GM19328 (cell line): ENCODE measurements around the gene CSRP1.
"Not testable (repeated sequence)": the region's sequence is repeated elsewhere in the genome, so short reads cannot be mapped to it uniquely, and the experiment has no call there.

Source experiments
- ATAC-seq: cut with Tn5 transposase; IDR thresholded peaks from one replicate; pipeline ENCODE4 v1.9.1; 2021; ENCODE audit warnings: mild to moderate bottlenecking, moderate library complexity; ENCODE audit not compliant: unreplicated experiment

The CSRP1 gene

DNA sequence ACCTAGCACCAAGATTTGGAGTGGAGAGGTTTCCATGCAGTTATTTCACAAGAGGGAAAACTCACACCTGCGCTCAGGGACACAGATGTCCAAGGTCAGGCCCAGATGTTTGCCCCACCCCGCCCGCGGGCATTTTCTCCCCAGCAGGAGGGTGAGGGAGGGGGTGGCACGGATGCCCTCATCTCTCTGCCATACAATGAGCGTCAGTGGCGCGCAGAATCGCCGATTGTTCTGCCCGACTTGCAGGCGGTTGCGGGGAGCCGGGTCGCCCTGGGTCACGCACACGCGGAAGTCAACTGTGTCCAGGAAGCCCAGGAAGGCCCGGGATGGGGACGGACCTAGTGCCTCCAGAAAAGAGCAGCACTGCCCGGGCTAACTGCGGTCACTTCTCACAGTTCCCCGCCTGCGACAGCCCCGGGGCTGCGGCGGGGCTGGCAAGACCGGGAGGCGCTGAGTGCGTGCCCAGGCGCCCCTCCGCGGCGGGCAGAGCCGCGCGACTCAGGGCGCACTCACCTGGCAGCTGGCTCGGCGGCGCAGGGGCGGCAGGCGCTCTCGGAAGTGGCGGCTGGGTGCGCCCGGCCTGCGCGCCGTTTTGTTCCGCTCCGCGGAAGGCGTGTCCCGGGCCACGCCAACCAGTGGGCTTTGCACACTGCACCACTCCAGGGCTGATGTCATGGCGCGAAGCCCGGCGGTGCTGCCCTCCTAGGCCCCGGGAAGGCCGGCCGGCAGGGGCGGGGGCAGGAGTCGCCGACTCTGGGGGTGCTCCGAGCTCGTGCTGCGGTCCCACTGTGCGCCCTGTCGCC is at the start of gene CSRP1:
CSRP1 (minus strand) TSS at position 567 of the 803 bp plus-strand sequence. CDS start 10,820 bp downstream, outside the sequence.
- ATAC-seq, result peak; percentile 88

DNA sequence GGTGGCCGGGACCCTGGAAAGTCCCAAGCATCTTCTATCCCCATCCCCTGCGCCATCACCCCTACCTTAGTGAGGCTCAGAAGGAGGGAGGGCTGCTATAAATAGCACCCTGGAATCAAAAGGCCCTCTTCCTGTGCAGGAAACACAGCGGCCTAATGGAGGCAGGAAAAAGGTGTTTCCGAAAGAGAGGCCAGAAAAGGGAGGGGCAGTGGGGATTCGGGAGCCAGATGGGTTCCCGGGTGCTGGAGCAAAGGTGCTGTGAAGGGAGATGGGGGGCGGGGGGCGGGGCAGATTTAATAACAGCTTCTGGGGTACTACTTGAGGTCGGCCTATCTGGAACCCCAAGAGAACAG is 48.6 kb upstream of the CSRP1 start:
- no peak for ATAC-seq

DNA sequence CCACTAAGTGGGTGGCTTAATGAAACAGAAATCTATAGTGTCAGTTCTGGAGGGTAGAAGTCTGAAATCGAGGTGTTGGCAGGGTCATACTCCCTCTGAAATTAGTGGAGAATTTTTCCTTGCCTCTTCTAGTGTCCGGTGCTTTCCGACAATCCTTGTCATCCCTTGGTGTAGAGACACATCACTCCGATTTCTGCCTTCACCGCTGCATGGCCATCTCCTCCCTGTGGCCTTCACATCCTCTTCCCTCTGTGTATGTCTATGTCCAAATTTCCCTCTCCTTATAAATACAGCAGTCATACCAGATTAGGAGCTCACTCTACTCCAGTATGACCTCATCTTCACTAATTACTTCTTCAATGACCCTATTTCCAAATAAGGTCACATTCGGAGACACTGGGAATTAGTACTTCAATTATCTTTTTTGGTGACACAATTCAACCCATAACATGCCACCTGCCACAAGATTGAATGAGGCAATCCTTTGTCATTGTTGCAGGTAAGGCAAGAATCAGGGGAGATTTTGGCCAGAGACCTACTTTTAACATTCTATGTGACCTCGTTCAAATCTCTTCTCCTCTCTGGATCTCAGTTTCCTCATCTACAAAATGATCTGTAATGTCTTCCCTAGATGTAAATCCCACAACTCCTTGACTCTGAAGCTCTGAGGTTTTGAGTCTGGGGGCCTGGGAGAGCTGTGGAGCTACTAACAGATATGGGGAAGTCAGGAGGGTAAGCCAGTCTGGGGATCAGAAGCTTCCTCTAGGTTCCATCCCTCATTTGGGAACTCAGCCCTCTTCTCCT is 48.1 kb upstream of the CSRP1 start:
- ATAC-seq, result no peak

DNA sequence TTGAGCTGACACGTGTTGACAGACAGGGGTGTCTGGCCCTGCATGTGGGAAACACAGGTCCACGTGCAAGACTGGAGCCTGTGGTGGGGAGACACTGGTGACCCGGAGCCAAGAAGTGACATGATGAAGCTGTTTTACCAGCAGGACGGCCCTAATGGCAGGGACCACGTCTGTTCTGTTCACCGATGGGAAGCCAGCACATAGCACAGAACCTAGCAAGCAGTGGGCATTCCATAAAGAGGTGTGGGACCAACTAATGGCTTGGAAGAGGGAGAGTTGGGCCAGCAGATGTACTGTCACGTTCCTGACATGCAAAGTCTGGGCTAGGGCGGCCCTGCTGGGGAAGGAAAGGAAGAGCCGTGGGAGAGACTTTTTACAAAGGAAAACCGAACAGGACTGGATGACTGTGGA is 47.3 kb upstream of the CSRP1 start:
- no peak for ATAC-seq

DNA sequence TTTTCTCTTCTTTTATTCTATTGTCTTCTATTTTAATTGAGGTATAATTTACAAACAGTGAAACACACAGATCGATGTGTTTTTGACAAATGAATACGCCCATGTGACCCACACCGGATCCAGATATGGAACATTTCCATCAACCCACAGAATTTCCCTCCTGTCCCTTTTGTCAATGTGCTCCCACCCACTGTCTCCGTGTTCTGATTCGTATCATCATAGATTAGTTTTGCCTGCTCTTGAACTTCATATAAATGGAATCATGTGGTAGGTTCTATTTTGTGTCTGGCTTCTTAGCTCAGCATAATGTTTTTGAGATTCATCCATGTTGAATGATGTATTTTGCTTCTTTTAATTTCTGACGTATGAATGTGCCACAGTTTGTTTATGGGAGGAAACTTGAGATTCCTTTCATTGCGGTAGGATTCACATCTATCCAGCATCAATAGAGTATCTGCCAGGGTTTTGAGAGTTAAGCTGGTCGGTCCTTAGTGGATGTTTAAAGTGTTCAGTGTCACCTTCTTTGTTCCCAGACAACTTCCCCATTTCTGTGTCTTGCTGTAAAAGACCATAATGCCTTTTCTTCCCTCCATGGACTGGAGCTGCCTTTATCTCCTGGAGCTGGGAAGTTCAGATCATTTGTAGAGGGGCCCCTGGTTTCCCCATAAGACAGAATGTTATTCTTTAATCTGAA is 46.7 kb upstream of the CSRP1 start:
- ATAC-seq, result no peak

DNA sequence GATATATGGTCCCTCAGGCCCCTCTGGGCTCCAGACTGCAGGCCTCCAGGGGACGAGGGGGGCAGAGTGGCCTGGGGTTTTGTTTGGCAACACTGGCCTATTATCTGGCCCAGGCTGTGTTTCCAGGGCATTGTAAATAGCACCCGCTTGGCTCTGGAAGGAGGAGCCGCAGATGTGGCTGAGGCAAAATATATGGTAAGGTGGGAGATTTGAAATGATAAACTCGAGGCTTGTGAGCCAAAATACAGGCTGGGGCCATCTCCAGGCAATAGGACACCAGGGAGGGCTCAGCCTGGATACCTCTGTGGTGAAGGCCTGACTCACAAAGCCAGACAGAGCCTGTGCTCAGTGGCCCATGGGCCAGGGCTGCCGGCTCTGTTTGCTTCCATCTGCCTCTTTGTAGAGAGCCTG is 46.0 kb upstream of the CSRP1 start:
- no peak for ATAC-seq

DNA sequence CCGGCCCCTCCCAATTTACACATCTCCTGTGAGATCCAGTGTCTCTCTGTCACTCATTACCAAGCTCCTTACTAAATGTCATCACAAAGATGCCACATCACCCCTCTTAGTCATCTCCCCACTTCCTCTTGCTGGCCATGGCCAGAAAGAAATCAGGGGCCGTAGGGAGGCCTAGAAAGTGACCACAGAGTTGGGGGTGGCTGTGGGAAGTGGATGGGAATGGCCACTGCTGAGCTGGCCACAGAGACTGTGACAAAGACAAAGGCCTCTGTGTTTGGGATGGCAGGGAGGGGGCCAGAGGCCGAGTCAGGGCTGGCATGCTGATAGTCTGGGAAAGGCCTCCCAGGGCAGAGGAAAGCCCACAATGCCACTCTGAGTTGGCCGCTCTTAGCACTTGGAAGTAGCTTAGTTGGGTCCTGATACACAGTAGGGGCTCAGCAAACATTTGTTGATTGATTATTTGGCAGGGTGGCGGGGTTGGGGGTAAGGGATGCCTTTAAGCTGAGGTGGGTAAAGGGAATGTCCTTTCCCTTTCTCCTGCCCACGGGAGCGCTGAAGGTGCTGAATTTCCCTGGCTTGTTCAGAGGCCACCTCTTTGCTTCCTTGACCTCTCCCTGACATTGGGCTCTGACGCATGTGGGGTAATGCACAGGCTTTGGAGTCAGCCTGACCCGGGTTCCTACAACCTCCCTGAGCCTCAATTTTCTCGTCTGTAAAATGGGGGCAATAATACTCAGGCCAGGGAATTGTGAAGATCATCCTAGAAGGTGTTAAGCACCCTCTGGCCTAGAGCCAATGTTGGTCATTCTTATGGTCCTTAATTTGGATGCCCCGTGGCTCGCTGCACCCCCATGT is 45.2 kb upstream of the CSRP1 start:
- ATAC-seq, result no peak

DNA sequence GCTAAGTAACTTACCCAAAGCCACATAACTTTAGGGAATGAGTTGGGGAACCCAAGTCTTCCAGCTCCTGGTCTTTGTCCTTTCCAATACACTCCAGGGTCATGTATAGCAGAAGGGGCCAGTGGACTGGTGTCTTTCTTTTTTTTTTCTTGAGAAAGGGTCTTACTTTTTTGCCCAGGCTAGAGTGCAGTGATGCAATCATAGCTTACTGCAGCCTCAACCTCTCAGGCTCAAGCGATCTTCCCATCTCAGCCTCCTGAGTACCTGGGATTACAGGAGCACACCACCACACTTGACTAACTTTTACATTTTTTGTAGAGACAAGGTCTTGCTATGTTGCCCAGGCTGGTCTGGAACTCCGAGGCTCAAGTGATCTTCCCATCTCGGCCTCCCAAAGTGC is 44.2 kb upstream of the CSRP1 start:
- ATAC-seq, result no peak

DNA sequence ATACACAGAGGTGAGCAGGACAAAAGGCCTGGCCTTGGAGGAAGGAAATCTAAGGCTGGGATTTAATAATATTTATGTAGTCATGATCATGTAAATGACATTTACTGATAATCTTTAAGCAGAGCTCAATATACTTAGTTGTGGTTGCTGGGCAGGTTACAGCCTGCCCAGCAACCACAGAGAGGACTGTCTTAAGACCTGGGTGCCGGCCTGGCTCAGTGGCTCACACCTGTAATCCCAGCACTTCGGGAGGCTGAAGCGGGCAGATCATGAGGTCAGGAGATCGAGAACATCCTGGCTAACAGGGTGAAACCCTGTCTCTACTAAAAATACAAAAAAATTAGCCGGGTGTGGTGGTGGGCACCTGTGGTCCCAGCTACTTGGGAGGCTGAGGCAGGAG is 42.6 kb upstream of the CSRP1 start:
- ATAC-seq, result not testable (repeated sequence)

DNA sequence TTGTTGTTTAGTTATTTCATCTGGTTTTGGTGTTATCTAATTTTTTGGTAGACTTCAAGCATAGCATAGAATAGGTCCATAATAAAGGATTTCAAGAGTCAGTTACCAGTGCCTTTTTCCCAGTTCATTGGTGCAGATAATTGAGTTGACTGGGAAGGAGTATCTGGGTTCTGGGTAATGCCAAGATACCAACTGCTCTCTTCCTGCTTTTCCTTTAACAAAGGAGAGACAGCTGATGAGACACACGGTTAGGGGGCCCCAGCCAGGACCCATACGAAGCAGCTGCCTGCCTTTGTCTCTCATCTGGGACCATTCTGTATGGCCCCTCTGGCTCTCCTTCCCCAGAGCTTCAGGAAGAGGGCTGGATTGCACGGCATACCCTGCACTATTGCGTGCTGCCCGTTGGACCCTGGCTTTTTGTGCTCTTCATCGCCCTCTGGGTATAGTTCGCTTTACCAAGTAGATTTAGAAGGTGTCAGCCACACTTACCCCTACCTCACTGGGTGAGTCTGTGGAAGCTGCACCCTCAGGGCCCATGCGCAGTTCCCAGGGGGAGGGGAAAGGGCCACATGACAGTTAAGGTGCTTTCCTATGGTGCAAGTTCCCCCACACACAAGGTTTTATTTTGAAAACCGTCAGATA is 39.0 kb upstream of the CSRP1 start:
- ATAC-seq, result no peak

DNA sequence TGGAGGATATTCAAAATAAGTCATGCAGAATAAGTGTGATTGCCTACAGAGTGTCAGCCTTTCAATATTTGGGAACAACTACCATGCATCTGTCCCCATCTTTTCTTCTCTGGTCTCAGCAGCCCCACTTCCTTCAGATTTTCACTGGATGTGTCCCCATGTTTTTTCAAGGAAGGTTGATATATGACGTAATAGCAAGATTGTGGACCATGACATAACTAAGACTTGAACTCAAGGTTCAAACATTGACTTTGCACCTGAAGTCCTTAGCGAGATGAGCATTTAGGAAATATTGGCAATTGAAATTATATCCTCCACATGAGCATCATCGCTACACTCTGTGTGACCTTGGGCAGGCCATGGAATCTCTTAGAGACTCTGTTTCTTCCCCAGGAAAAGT is 37.8 kb upstream of the CSRP1 start:
- ATAC-seq, result no peak

DNA sequence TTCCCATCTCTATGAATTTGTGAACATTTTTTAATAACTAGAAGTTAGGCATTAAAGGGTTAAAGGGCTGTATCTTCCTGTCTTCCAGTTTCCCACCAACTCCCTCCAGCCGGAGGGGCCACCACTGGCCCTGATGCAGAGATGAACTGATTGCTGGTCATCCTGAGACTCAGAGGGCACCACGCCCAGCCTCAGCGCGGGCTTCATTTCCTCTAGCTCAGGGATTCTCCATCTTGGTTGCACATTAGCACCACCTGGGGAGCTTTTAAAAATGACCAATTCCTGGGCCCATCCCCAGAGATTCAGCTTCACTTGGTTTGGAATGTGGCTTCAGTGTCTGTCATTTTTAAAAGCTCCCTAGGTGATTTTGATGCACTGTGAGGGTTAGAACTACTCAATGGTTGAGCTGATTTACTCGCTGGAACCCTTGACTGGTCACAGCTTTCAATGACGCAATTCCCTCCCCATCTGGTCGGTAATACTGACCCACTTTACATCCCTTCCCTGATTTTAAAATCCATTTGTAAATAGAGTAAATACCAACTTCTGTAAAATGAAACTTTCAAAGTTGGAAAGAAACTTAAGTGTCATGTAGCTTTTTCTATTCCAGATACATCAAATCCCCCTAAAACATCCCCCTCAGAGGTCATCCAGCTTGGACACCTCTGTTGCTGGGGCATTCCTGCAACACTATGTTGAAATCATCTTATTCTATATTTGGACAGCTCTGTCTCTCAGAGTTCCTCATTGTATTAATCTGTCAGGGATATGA is 37.1 kb upstream of the CSRP1 start:
- no peak for ATAC-seq

DNA sequence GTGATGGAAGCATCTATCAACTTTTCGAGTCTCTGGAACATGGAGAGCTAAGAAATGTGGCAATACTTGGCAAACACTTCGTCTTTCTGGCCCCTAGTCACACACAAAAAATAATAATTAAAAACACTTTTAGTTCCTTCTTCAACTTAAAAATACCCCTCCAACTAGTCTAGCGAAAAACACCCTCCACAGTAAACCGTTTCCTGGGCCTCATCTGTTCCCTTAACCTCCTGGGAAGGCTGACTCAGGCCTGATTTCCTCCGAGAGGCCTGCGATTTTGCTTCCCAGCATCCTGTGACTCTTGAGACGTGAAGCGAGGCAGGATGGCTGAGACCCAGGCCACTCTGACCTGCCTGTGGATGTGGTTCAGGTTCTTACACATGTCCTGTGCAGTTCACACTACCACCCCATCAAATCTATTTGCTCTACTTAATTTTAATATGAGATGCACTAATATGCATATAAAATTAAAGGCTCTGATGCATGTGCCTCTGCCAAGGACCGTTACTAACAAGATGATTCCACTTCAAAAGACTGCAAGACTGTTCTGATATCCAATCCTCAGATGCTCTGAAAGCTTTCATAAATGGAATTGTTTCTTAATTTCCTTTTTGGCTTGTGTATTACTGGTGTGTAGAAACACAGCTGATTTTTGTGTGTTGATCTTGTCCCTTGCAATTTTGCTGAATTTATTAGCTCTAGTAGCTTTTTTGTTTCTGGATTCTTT is 35.5 kb upstream of the CSRP1 start:
- no peak for ATAC-seq

DNA sequence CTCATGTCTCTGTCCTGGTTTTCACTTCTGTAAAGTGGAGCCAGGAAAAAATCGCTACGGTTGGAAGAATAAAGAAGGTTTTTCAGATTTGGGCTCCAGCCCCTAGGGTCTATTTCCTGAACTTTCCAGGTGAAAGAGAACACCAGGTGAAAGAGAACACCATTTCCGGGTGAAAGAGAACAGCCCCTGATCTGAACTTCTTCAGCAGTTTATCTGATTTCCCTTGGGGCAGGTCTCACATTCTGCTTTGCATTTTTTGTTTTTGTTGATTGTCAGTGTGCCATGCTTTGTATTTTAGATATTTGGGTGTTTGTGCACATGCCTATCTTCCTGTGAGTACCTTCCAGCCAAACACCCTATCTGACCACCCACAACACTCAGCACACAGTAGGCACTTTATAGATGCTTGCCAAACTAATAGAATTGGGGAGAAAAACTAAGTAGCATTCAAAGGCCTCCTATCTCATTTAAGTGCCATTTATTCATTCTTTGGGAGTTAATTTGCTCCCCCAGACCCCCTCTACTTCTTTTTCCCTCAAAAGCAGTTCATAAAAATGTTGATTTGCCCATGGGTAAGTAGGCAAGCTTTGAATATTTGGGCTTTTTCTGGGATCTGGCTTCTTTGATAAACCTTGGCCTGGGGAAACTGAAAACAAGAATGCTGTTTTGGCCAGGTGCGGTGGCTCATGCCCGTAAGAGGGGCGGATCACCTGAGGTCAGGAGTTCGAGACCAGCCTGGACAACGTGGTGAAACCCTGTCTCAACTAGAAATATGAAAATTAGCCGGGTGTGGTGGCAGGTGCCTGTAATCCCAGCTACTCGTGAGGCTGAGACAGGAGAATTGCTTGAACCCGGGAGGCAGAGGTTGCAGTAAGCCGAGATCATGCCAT is 34.2 kb upstream of the CSRP1 start:
- ATAC-seq, result no peak

DNA sequence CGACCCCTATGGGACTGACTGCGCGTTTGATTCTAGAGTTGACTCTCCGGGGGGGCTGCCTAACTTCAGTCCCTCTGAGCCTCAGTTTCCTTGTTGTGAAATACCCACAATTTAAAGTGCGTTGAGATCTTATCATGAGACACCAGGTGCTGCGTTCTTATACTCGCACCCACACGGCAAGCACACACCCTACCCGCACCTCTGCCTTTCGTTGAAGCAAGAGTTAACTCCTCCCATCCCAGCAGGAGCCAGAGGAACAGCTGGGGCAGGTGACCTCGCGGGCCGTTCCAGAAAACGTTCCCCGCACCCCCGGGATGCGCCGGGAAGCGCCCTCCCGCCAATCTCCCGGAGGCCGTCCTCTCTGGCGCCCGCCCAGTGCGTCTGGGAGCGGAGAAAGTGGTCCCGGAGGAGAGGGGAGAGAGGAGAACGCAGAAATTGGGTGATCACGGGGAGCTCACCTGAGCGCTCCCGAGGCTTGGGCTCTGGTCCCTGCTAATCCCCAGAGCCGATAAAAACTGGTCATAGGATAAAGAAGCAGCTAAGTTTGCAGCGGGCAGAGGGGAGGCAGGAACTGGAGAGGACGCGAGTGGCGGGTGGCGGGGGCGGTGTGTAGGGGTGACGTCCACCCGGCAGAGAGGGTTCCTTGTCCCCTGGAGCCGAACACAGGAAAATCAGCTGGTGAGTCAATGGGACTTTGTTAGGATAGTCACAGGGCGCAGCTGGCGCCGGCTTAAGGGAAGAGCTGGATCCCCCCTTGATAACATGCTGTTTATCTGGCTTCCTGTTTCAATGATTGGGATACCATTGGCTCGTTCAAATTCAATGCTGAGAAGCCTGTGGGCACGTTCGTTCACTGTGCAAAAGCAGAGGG is 32.9 kb upstream of the CSRP1 start:
- no peak for ATAC-seq

DNA sequence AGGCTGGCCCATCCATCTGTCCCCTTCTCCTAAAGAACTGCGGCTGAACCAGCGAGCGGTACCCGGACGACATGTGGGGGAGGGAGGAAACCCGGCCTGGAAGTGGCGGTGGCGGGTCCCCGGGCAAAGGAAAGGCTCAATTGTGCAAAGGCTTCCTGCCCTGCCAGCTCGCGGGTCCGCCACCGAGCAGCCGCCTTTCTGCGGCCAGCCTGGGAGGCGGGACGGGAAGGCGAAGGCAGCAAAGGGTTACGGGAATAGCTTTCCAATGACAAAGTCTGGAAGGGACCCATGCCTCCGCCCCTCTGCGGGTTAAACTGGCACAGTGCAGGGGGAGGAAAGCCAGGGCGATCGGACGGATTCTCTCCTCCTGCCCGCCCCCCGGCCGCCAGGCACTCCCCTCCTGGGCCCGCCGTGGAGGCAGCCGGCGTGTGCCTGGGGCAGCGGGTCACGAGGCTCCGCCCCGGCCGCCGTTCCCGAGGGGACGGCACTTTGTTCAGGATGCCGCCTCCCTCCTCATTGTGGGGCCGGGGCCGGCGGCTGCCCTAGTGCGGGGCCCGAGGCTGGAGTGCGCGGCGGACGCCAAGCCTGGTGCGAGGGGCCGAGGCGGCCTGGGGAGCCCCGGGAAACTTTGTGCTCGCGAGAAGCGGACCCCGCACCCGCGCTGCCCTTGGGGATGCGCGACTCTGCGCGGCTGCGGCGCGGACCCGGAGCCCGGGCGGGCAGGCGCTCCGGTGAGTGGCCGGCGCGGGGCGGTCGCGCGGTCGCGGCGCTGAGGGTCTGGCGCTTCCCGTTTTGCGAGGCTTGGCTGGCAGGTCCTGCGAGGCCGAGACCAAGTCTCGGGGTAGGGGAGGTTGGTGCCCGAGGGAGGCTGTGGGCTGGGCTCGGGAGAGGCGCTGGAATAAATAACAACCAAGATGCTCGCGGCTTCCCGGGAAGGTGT is 32.0 kb upstream of the CSRP1 start, which contains the start of gene NAV1:
NAV1 (plus strand) TSS at position 516 of the 940 bp plus-strand sequence. CDS start 83,758 bp downstream, outside the sequence.
- no peak for ATAC-seq
